Measurements from ENCODE around the gene PDE4B. TPM values are rescaled to one million over a fixed set of nuclear protein-coding genes. Genes with fewer than 3 reads are reported as not detected.

Gene PDE4B
- total and polyA plus RNA-seq, 2 of the 13 experiments (the other 11 are each of a cell fraction or from before 2014, with no cell fraction given): not detected

GRCh38 chr1:66281808-66282207 is 489.1 kb downstream of the PDE4B start (continued):
- TF ChIP-seq THYN1 (CRISPR knock-in tag; IDR thresholded peaks at IDR 0.05; ENCODE audit: borderline replicate concordance, low read depth): no peak

GRCh38 chr1:66282343-66282852 is 489.7 kb downstream of the PDE4B start:
- no peaks in the 10 kb centered on the region for H3K79me2 ChIP-seq (ENCODE audit: insufficient read depth, low read length)
- no peak overlapping the region for H3K4me3 ChIP-seq (replicated peaks in 1 of 3; ENCODE audit: insufficient read depth in 1 of 3, low read depth in 2 of 3, low read length in 3 of 3)
- H3K27me3 ChIP-seq (ENCODE audit: control insufficient read depth in 1 of 2, insufficient read depth in 2 of 2, low read length in 2 of 2): no peaks in the 10 kb centered on the region
- H3K4me2 ChIP-seq (ENCODE audit: low read depth, low read length): no peak overlapping the region
- intact Hi-C loops (cut with micrococcal nuclease; ENCODE audit: unreplicated experiment) (no loop called here), in situ Hi-C loops (cut with HindIII; ENCODE audit: extremely low pct_ligation_motif_present, low pct_unique_long_range_greater_than_20kb) (no loop called here)
- FAIRE-seq: no peak
- H3K9ac ChIP-seq (ENCODE audit: insufficient read depth, low read depth, low read length): no peak overlapping the region
- no peak overlapping the region for H3K27ac ChIP-seq (ENCODE audit: extremely low read length, insufficient read depth, low read length)
- ChIA-PET POLR2A (no interaction called here), CTCF (ENCODE audit: low intra/inter-chr PET ratio, low total read pairs) (no interaction called here)
- no peak overlapping the region for H2AFZ ChIP-seq (ENCODE audit: low read length)
- WGBS (ENCODE audit: low lambda C conversion rate): 6% methylated on average over 2 of the region's 2 CpGs
- no peaks in the 10 kb centered on the region for H3K4me1 ChIP-seq (ENCODE audit: insufficient read depth, low read length)
- no peak for DNase-seq (ENCODE audit: low spot score)
- no TSS peak for BruUV-seq (replicated peaks)
- H4K20me1 ChIP-seq (ENCODE audit: insufficient read depth, low read length): no peaks in the 10 kb centered on the region
- H3K9me3 ChIP-seq (ENCODE audit: low read length): no peaks in the 10 kb centered on the region
- ATAC-seq: no peak
- H3K36me3 ChIP-seq (replicated peaks in 1 of 2; ENCODE audit: control insufficient read depth in 1 of 2, insufficient read depth in 2 of 2, low read length in 2 of 2): no peaks in the 10 kb centered on the region
- TF ChIP-seq SRSF9 (IDR thresholded peaks at IDR 0.05; ENCODE audit: borderline replicate concordance, insufficient read depth, low read depth, low read length, poor library complexity, severe bottlenecking) (no peak), AKNA (CRISPR knock-in tag; IDR thresholded peaks at IDR 0.05; ENCODE audit: borderline replicate concordance) (no peak), BHLHE40 (IDR thresholded peaks at IDR 0.05; ENCODE audit: low read length) (no peak), ZNF256 (CRISPR knock-in tag; conservative IDR thresholded peaks at IDR 0.05) (no peak), ZFP36L1 (CRISPR knock-in tag; IDR thresholded peaks at IDR 0.05) (no peak), MBNL3 (CRISPR knock-in tag; conservative IDR thresholded peaks at IDR 0.05) (no peak), SP2 (CRISPR knock-in tag; IDR thresholded peaks at IDR 0.05) (no peak), ZSCAN21 (CRISPR knock-in tag; IDR thresholded peaks at IDR 0.05; ENCODE audit: borderline replicate concordance) (no peak), KIAA2018 (CRISPR knock-in tag; IDR thresholded peaks at IDR 0.05; ENCODE audit: borderline replicate concordance) (no peak)

All from HepG2 (cell line).